ENCODE measurements around the gene TSNAXIP1.

GRCh38 chr16:67853670-67854069, 47.0 kb downstream of the TSNAXIP1 start:
- no peak for TF ChIP-seq POLR2A (IDR thresholded peaks at IDR 0.05; ENCODE audit: low read depth, low read length)
- TF ChIP-seq TAF1 (IDR thresholded peaks at IDR 0.05; ENCODE audit: low read depth, low read length), result no peak

Measured in GM12891 (cell line).